RWPE2 (cell line): Measurements from ENCODE around the gene CYB5R3.

ENCODE experiments used
- ATAC-seq: fragments of 200-7000 bp; cut with Tn5 transposase; 3 replicates; pipeline ENCODE4 v1.9.1; 2021; ENCODE audit warnings: low read depth
- DNase-seq: peaks from one replicate; pipeline ENCODE4 v3.0.0-alpha.2; 2020; ENCODE audit warnings: low spot score
- H3K27ac ChIP-seq: fragments of 450-650 bp; 2 replicates; pipeline ENCODE4 v1.5.1; 2017; ENCODE audit warnings: mild to moderate bottlenecking; ENCODE audit not compliant: poor library complexity, severe bottlenecking
- H3K27me3 ChIP-seq: fragments of 250-450 bp; sonication (Bioruptor Pico); 2 replicates; pipeline ENCODE4 v1.5.1; 2021; ENCODE audit warnings: mild to moderate bottlenecking, moderate library complexity; ENCODE audit not compliant: insufficient read depth, poor library complexity, severe bottlenecking
- H3K36me3 ChIP-seq: fragments of 250-450 bp; sonication (Bioruptor Pico); 2 replicates; pipeline ENCODE4 v1.5.1; 2020; ENCODE audit warnings: low read depth, mild to moderate bottlenecking, moderate library complexity
- H3K4me1 ChIP-seq: fragments of 250-450 bp; sonication (Bioruptor Pico); 2 replicates; pipeline ENCODE4 v1.5.1; 2021; ENCODE audit warnings: mild to moderate bottlenecking, moderate library complexity; ENCODE audit not compliant: insufficient read depth, poor library complexity, severe bottlenecking
- H3K4me3 ChIP-seq: fragments of 250-450 bp; sonication (Bioruptor Pico); 2 replicates; pipeline ENCODE4 v1.5.1; 2021; ENCODE audit warnings: mild to moderate bottlenecking, moderate library complexity; ENCODE audit not compliant: severe bottlenecking
- H3K9me3 ChIP-seq: fragments of 250-450 bp; sonication (Bioruptor Pico); 2 replicates; pipeline ENCODE4 v1.5.1; 2021; ENCODE audit warnings: mild to moderate bottlenecking, moderate library complexity; ENCODE audit not compliant: severe bottlenecking
- CTCF ChIP-seq: fragments of 450-650 bp; IDR thresholded peaks from one replicate; pipeline ENCODE4 v1.5.1; 2017; ENCODE audit warnings: mild to moderate bottlenecking, moderate library complexity; ENCODE audit not compliant: poor library complexity, severe bottlenecking

The CYB5R3 gene

GRCh38 chr22:42587588-42588175 lies 61.5 kb downstream of the CYB5R3 start:
- Histone ChIP-seq H3K9me3 (no peaks in the 10 kb centered on the region), H3K27ac (no peak overlapping the region), H3K4me3 (no peak overlapping the region), H3K27me3 (no peaks in the 10 kb centered on the region), H3K36me3 (peaks cover 82% of the 10 kb centered on the region), H3K4me1 (no peaks in the 10 kb centered on the region)
- ATAC-seq (no peak), DNase-seq (no peak)
- TF ChIP-seq CTCF: no peak

- Histone ChIP-seq H3K36me3 (peaks cover 72% of the 10 kb centered on the region), H3K27ac (no peak overlapping the region), H3K4me3 (no peak overlapping the region), H3K27me3 (no peaks in the 10 kb centered on the region), H3K4me1 (no peaks in the 10 kb centered on the region), H3K9me3 (no peaks in the 10 kb centered on the region)
- no peak for TF ChIP-seq CTCF
- ATAC-seq (no peak), DNase-seq (no peak)
Measured at GRCh38 chr22:42586381-42586780, 62.8 kb downstream of the CYB5R3 start.

- Histone ChIP-seq H3K36me3 (peaks cover 60% of the 10 kb centered on the region), H3K4me1 (no peaks in the 10 kb centered on the region), H3K27ac (no peak overlapping the region), H3K9me3 (no peaks in the 10 kb centered on the region), H3K4me3 (no peak overlapping the region), H3K27me3 (no peaks in the 10 kb centered on the region)
- ATAC-seq (no peak), DNase-seq (no peak)
- TF ChIP-seq CTCF: no peak
Measured at GRCh38 chr22:42585096-42585495, 64.1 kb downstream of the CYB5R3 start.

- H3K36me3 ChIP-seq: peaks cover 58% of the 10 kb centered on the region
Measured at GRCh38 chr22:42584364-42584940, 64.7 kb downstream of the CYB5R3 start.

More at GRCh38 chr22:42584364-42584940, 64.7 kb downstream of the CYB5R3 start:
- Histone ChIP-seq H3K4me3 (no peak overlapping the region), H3K9me3 (no peaks in the 10 kb centered on the region), H3K4me1 (no peaks in the 10 kb centered on the region), H3K27ac (no peak overlapping the region), H3K27me3 (no peaks in the 10 kb centered on the region)
- ATAC-seq: no peak
- DNase-seq: no peak
- no peak for TF ChIP-seq CTCF
